ENCODE results near the gene HTRA3.

Gene HTRA3

DNA sequence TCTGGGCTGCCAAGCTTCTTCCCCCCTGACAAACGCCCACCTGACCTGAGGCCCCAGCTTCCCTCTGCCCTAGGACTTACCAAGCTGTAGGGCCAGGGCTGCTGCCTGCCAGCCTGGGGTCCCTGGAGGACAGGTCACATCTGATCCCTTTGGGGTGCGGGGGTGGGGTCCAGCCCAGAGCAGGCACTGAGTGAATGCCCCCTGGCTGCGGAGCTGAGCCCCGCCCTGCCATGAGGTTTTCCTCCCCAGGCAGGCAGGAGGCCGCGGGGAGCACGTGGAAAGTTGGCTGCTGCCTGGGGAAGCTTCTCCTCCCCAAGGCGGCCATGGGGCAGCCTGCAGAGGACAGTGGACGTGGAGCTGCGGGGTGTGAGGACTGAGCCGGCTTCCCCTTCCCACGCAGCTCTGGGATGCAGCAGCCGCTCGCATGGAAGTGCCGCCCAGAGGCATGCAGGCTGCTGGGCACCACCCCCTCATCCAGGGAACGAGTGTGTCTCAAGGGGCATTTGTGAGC is 37.0 kb downstream of the HTRA3 start (continued):
- TF ChIP-seq, protein P1, sequence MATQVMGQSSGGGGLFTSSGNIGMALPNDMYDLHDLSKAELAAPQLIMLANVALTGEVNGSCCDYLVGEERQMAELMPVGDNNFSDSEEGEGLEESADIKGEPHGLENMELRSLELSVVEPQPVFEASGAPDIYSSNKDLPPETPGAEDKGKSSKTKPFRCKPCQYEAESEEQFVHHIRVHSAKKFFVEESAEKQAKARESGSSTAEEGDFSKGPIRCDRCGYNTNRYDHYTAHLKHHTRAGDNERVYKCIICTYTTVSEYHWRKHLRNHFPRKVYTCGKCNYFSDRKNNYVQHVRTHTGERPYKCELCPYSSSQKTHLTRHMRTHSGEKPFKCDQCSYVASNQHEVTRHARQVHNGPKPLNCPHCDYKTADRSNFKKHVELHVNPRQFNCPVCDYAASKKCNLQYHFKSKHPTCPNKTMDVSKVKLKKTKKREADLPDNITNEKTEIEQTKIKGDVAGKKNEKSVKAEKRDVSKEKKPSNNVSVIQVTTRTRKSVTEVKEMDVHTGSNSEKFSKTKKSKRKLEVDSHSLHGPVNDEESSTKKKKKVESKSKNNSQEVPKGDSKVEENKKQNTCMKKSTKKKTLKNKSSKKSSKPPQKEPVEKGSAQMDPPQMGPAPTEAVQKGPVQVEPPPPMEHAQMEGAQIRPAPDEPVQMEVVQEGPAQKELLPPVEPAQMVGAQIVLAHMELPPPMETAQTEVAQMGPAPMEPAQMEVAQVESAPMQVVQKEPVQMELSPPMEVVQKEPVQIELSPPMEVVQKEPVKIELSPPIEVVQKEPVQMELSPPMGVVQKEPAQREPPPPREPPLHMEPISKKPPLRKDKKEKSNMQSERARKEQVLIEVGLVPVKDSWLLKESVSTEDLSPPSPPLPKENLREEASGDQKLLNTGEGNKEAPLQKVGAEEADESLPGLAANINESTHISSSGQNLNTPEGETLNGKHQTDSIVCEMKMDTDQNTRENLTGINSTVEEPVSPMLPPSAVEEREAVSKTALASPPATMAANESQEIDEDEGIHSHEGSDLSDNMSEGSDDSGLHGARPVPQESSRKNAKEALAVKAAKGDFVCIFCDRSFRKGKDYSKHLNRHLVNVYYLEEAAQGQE (tag by site-specific recombination; IDR thresholded peaks at IDR 0.05): no peak
- no peak for TF ChIP-seq ZNF626 (tag by site-specific recombination; IDR thresholded peaks at IDR 0.05)

DNA sequence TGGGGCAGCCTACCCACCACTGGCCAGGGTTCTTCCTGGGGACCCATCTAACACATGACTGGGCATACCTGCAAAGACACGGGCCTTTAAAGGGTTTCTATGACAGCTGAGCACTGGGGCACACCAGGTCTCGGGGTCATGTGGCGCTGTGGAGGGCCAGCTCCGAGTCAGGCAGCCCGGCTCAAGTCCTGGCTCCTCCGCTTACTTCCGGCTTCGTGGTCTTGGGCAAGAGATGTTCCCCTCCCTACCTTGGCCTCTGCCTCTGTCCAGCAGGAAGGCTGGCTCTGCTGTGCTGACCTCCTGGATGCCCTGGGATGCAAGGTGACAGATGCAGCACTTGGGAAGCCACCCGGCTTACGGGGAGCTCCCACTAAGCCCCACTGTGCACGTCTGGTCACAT is 37.6 kb downstream of the HTRA3 start:
- no peaks in the 10 kb centered on the region for H3K4me1 ChIP-seq (ENCODE audit: control insufficient read depth, insufficient read depth, low read length)
- POLR2A ChIA-PET: no interaction called here
- H3K36me3 ChIP-seq (ENCODE audit: control insufficient read depth in 2 of 2, insufficient read depth in 1 of 2, low read length in 2 of 2): no peaks in the 10 kb centered on the region
- no peak overlapping the region for H3K4me3 ChIP-seq (ENCODE audit: low read depth, low read length)
- CTCF ChIA-PET: interaction anchor here (1.2 kb wide), 1 partner anchor 40 kb away, joined by 4 read pairs; no protein-coding TSS in a partner anchor
- TF ChIP-seq, protein P1 (tag by site-specific recombination; IDR thresholded peaks at IDR 0.05): 0 out of 2 replicates have a peak, but pooled peaks have one; percentile 40
- no peak for TF ChIP-seq ZNF366 (tag by site-specific recombination; conservative IDR thresholded peaks at IDR 0.05)
- TF ChIP-seq, protein P2, sequence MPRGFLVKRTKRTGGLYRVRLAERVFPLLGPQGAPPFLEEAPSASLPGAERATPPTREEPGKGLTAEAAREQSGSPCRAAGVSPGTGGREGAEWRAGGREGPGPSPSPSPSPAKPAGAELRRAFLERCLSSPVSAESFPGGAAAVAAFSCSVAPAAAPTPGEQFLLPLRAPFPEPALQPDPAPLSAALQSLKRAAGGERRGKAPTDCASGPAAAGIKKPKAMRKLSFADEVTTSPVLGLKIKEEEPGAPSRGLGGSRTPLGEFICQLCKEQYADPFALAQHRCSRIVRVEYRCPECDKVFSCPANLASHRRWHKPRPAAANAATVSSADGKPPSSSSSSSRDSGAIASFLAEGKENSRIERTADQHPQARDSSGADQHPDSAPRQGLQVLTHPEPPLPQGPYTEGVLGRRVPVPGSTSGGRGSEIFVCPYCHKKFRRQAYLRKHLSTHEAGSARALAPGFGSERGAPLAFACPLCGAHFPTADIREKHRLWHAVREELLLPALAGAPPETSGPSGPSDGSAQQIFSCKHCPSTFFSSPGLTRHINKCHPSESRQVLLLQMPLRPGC (tag by site-specific recombination; IDR thresholded peaks at IDR 0.05): no peak
- H3K9me3 ChIP-seq (ENCODE audit: control insufficient read depth, insufficient read depth, low read depth, low read length): no peaks in the 10 kb centered on the region
- no peak overlapping the region for H3K27ac ChIP-seq (ENCODE audit: extremely low read depth, low read depth, low read length)

DNA sequence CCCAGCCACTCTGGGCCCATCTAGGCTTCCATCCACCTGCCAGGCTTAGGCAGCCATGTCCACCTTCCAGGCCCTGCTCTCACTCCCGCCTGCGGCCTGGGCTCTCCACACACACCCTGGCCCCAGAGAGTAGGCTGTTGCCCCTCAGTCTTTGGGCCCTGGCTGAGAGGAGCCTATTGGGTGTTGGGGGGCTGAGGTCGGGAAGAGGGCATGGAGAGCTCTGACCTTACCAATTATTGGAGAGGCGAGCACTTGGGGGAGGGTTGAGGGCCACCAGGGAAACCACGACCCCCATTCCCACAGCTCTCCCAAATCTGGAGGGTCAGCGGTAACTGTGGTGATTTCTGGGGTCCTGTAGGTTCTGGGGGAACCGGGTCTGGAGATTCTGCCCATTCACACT is 38.2 kb downstream of the HTRA3 start:
- H3K36me3 ChIP-seq (ENCODE audit: control insufficient read depth in 2 of 2, insufficient read depth in 1 of 2, low read length in 2 of 2): no peaks in the 10 kb centered on the region
- H3K9me3 ChIP-seq (ENCODE audit: control insufficient read depth, insufficient read depth, low read depth, low read length): no peaks in the 10 kb centered on the region
- H3K4me1 ChIP-seq (ENCODE audit: control insufficient read depth, insufficient read depth, low read length): no peaks in the 10 kb centered on the region
- H3K27ac ChIP-seq (ENCODE audit: extremely low read depth, low read depth, low read length): no peak overlapping the region
- TF ChIP-seq ZNF211 (tag by site-specific recombination; IDR thresholded peaks at IDR 0.05; ENCODE audit: low read depth) (no peak), ZNF707 (tag by site-specific recombination; IDR thresholded peaks at IDR 0.05) (no peak), ZNF510 (tag by site-specific recombination; IDR thresholded peaks at IDR 0.05; ENCODE audit: insufficient replicate concordance) (no peak), ZNF544 (tag by site-specific recombination; IDR thresholded peaks at IDR 0.05) (no peak), MEIS1 (CRISPR knock-in tag; IDR thresholded peaks at IDR 0.05; ENCODE audit: borderline replicate concordance) (no peak), TRIM28 (IDR thresholded peaks at IDR 0.05; ENCODE audit: borderline replicate concordance, low read length) (no peak), ZEB2 (tag by site-specific recombination; IDR thresholded peaks at IDR 0.05) (no peak)
- no peak overlapping the region for H3K4me3 ChIP-seq (ENCODE audit: low read depth, low read length)
- ChIA-PET POLR2A (no interaction called here), CTCF (interaction anchor here (0.7 kb wide), 1 partner anchor 18 kb away, joined by 3 read pairs; no protein-coding TSS in a partner anchor)

Measured in HEK293 (cell line).